Uterus (tissue), 2 donors: ENCODE measurements around the gene MOB3C.

Experiments used
- POLR2A ChIP-seq, 2 donors: fragments of 450-650 bp; IDR thresholded peaks; one replicate each; pipeline ENCODE4 v1.6.1; 2016; ENCODE audit warnings: antibody characterized with exemption in 2 of 2, mild to moderate bottlenecking in 1 of 2, moderate library complexity in 1 of 2
- TF ChIP-seq, protein P1 (sequence below), 4 experiments: fragments of 200-600 bp in 2 of 4; fragments of 450-650 bp in 2 of 4; sonication (generic) in 2 of 4; IDR thresholded peaks; one replicate each; pipeline ENCODE4 v1.5.1; 2016 to 2019; ENCODE audit warnings: antibody characterized with exemption in 4 of 4, mild to moderate bottlenecking in 2 of 4, moderate library complexity in 1 of 4

DNA sequence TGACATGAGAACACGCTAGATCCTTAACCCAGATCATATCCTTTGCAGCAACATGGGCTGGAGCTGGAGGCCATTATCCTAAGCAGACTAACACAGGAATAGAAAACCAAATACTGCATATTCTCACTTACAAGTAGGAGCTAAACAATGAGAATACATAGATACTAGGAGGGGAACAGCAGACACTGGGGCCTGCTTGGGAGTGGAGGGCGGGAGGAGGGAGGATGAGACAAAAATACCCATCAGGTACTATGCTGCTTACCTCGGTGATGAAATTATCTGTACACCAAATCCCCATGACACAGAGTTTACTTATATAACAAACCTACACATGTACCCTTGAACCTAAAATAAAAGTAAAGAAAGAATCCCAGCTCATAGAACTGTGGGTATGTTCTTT lies 1.2 kb upstream of the MOB3C start:
- TF ChIP-seq, protein P1, sequence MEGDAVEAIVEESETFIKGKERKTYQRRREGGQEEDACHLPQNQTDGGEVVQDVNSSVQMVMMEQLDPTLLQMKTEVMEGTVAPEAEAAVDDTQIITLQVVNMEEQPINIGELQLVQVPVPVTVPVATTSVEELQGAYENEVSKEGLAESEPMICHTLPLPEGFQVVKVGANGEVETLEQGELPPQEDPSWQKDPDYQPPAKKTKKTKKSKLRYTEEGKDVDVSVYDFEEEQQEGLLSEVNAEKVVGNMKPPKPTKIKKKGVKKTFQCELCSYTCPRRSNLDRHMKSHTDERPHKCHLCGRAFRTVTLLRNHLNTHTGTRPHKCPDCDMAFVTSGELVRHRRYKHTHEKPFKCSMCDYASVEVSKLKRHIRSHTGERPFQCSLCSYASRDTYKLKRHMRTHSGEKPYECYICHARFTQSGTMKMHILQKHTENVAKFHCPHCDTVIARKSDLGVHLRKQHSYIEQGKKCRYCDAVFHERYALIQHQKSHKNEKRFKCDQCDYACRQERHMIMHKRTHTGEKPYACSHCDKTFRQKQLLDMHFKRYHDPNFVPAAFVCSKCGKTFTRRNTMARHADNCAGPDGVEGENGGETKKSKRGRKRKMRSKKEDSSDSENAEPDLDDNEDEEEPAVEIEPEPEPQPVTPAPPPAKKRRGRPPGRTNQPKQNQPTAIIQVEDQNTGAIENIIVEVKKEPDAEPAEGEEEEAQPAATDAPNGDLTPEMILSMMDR (IDR thresholded peaks at IDR 0.05), result no peak
- no peak for TF ChIP-seq POLR2A (IDR thresholded peaks at IDR 0.05)
